Type B pancreatic cell (in vitro differentiated cells): Measurements from ENCODE around the gene VPS36. TPM values are rescaled to one million over a fixed set of nuclear protein-coding genes. Genes with fewer than 3 reads are reported as not detected.
"Not testable (repeated sequence)": the region's sequence is repeated elsewhere in the genome, so short reads cannot be mapped to it uniquely, and the experiment has no call there.

Experiments
- DNase-seq: peaks from one replicate; pipeline ENCODE4 v3.0.0; 2021; ENCODE audit warnings: mixed read lengths; ENCODE audit not compliant: unreplicated experiment; ENCODE audit errors: extremely low spot score
- H3K27ac Mint-ChIP-seq: 2 replicates; pipeline ENCODE4 v1.8.0; 2021; ENCODE audit warnings: mild to moderate bottlenecking, mixed read lengths
- H3K27me3 Mint-ChIP-seq: 2 replicates; pipeline ENCODE4 v1.8.0; 2021; ENCODE audit warnings: mixed read lengths
- H3K36me3 Mint-ChIP-seq: 2 replicates; pipeline ENCODE4 v1.8.0; 2021; ENCODE audit warnings: mixed read lengths
- H3K4me1 Mint-ChIP-seq: one replicate; pipeline ENCODE4 v1.8.0; 2021; ENCODE audit warnings: mixed read lengths; ENCODE audit not compliant: unreplicated experiment
- H3K4me3 Mint-ChIP-seq: 2 replicates; pipeline ENCODE4 v1.8.0; 2021; ENCODE audit warnings: mild to moderate bottlenecking, mixed read lengths
- H3K9me3 Mint-ChIP-seq: 2 replicates; pipeline ENCODE4 v1.8.0; 2021; ENCODE audit warnings: mixed read lengths
- CTCF ChIP-seq: fragments of 200-600 bp; sonication (generic); conservative IDR thresholded peaks from 2 replicates; pipeline ENCODE4 v1.5.0; 2021; ENCODE audit warnings: antibody characterized with exemption, mild to moderate bottlenecking
- total RNA-seq: library from RNA; stranded (reverse); gene quantifications from 2 replicates; pipeline ENCODE4 v1.2.1, GENCODE V29; 2021; ENCODE audit warnings: low replicate concordance

VPS36 gene
- total RNA-seq, 1 donor from 2014 or later: 41.6 TPM

GRCh38 chr13:52383366-52383765 is 67.1 kb downstream of the VPS36 start:
- Mint-ChIP-seq H3K36me3 (no peaks in the 10 kb centered on the region), H3K4me1 (no peaks in the 10 kb centered on the region), H3K27me3 (no peaks in the 10 kb centered on the region), H3K9me3 (no peaks in the 10 kb centered on the region), H3K4me3 (no peak overlapping the region), H3K27ac (no peak overlapping the region)
- no peak for DNase-seq
- TF ChIP-seq CTCF: no peak

GRCh38 chr13:52378312-52378711 is 72.1 kb downstream of the VPS36 start:
- H3K4me1 Mint-ChIP-seq: peaks cover 8% of the 10 kb centered on the region

GRCh38 chr13:52377898-52378297 is 72.5 kb downstream of the VPS36 start:
- Mint-ChIP-seq H3K27me3 (no peaks in the 10 kb centered on the region), H3K4me3 (no peak overlapping the region), H3K36me3 (no peaks in the 10 kb centered on the region), H3K27ac (no peak overlapping the region), H3K9me3 (no peaks in the 10 kb centered on the region), H3K4me1 (peaks cover 8% of the 10 kb centered on the region)
- TF ChIP-seq CTCF: no peak
- DNase-seq: no peak

More at GRCh38 chr13:52378312-52378711, 72.1 kb downstream of the VPS36 start:
- no peak for DNase-seq
- Mint-ChIP-seq H3K27ac (no peak overlapping the region), H3K36me3 (no peaks in the 10 kb centered on the region), H3K9me3 (no peaks in the 10 kb centered on the region), H3K27me3 (no peaks in the 10 kb centered on the region), H3K4me3 (no peak overlapping the region)
- no peak for TF ChIP-seq CTCF

GRCh38 chr13:52374873-52375411 is 75.5 kb downstream of the VPS36 start:
- H3K4me1 Mint-ChIP-seq: peaks cover 8% of the 10 kb centered on the region
- no peaks in the 10 kb centered on the region for H3K27me3 Mint-ChIP-seq
- TF ChIP-seq CTCF: no peak
- no peak overlapping the region for H3K27ac Mint-ChIP-seq
- H3K4me3 Mint-ChIP-seq: no peak overlapping the region
- H3K9me3 Mint-ChIP-seq: no peaks in the 10 kb centered on the region
- H3K36me3 Mint-ChIP-seq: no peaks in the 10 kb centered on the region
- DNase-seq: no peak

GRCh38 chr13:52374389-52374788 is 76.0 kb downstream of the VPS36 start:
- H3K27me3 Mint-ChIP-seq: no peaks in the 10 kb centered on the region
- H3K4me1 Mint-ChIP-seq: peaks cover 8% of the 10 kb centered on the region
- no peak overlapping the region for H3K4me3 Mint-ChIP-seq
- no peak for DNase-seq
- H3K36me3 Mint-ChIP-seq: no peaks in the 10 kb centered on the region
- no peak overlapping the region for H3K27ac Mint-ChIP-seq
- TF ChIP-seq CTCF: no peak
- H3K9me3 Mint-ChIP-seq: no peaks in the 10 kb centered on the region

GRCh38 chr13:52373277-52373676 is 77.2 kb downstream of the VPS36 start:
- DNase-seq, H3K27ac Mint-ChIP-seq: not testable (repeated sequence)

More at GRCh38 chr13:52373277-52373676, 77.2 kb downstream of the VPS36 start:
- H3K4me1 Mint-ChIP-seq: peaks cover 14% of the 10 kb centered on the region
- not testable (repeated sequence) for H3K27me3 Mint-ChIP-seq, H3K9me3 Mint-ChIP-seq, H3K36me3 Mint-ChIP-seq, H3K4me3 Mint-ChIP-seq
